Natural killer cell treated with Interleukin-12 subunit alpha and Interleukin-12 subunit beta and Interleukin-15 and Interleukin-18, amount 100 ng/mL, for 72 hours (primary cell): ENCODE measurements around the gene CAB39L. TPM values are rescaled to one million over a fixed set of nuclear protein-coding genes. Genes with fewer than 3 reads are reported as not detected.

Source experiments
- ATAC-seq, 2 donors: fragments of 150-1000 bp; cut with Tn5 transposase in 1 of 2; sonication (Bioruptor Pico), chemical (Tn5 transposase) in 1 of 2; 2 replicates each; pipeline ENCODE4 v1.10.0; 2021
- DNase-seq: peaks from one replicate; pipeline ENCODE4 v3.0.0; 2022; ENCODE audit warnings: low spot score
- H3K27ac Mint-ChIP-seq, 2 donors: 1 replicate in 1 of 2; 2 replicates in 1 of 2; pipeline ENCODE4 v1.8.0; 2022; ENCODE audit warnings: mixed read lengths in 2 of 2, mild to moderate bottlenecking in 1 of 2, moderate library complexity in 1 of 2
- H3K27me3 Mint-ChIP-seq, 2 donors: 1 replicate in 1 of 2; 2 replicates in 1 of 2; pipeline ENCODE4 v1.8.0; 2022; ENCODE audit warnings: mixed read lengths in 2 of 2
- H3K36me3 Mint-ChIP-seq: one replicate; pipeline ENCODE4 v1.8.0; 2022; ENCODE audit warnings: mixed read lengths
- H3K4me1 Mint-ChIP-seq, 2 donors: 1 replicate in 1 of 2; 2 replicates in 1 of 2; pipeline ENCODE4 v1.8.0; 2022; ENCODE audit warnings: low read depth in 2 of 2, mixed read lengths in 2 of 2, mild to moderate bottlenecking in 1 of 2
- H3K4me3 Mint-ChIP-seq: one replicate; pipeline ENCODE4 v1.8.0; 2022; ENCODE audit warnings: mixed read lengths
- H3K9me3 Mint-ChIP-seq: 2 replicates; pipeline ENCODE4 v1.8.0; 2022; ENCODE audit warnings: mixed read lengths
- total RNA-seq, 2 donors: library from RNA; stranded (reverse); gene quantifications; one replicate each; pipeline ENCODE4 v1.2.3, GENCODE V29; 2022

Gene CAB39L
- total RNA-seq, 2 donors from 2014 or later = 6.4 to 8.1 TPM

DNA sequence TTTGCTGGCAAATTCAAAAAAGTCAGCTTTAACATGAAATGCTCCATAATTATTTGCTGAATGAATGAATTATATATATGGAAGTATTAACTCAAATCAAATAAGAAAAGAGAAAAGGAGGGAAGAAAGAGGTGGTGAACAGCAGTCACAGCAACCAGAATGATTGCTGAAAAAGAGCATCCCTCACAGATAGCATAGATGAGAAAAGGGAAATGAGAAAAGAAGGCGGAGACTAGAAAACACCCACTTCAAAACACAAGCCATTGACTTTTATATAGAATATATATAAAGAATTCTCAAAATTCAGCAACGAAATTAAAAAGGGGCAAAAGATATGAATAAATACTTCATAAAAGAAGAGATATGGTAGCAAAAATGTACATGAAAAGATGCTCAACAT is 75.2 kb downstream of the CAB39L start:
- Mint-ChIP-seq H3K9me3 (peaks cover 6% of the 10 kb centered on the region), H3K27me3 (no peaks in the 10 kb centered on the region), H3K4me1 (no peaks in the 10 kb centered on the region), H3K4me3 (no peak overlapping the region), H3K27ac (no peak overlapping the region), H3K36me3 (peaks cover 12% of the 10 kb centered on the region)
- DNase-seq = no peak
- ATAC-seq = no peak

DNA sequence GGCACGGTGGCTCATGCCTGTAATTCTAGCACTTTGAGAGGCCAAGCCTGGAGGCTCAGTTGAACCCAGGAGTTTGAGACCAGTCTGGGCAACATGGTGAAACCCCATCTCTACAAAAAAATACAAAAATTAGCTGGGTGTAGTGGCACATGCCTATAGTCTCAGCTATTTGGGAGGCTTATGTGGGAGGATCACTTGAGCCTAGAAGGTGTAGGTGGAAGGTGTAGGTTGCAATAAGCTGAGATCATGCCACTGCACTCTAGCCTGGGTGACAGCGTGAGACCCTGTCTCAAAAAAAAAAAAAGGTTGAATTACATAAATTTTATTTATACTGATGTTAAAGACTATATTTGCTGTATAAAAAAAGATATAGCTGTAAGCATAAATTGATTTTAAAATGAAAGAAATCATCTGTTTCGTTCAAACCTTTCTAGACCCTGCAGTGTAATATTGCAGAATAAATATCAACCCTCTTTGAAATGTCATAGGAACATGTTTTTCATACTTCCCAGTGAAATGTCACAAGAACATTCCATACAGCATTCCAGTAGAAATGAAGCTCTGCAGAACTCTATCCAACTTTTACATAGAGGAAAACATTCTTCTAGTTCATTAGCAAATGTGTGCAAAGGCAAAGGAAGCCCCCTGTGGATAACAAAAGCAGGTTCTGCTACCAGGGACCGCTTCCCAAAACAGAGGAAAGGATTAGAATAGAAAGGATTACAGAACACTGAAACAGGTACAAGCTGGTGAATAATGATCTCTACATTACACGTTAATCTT is 76.0 kb downstream of the CAB39L start:
- no peak overlapping the region for H3K27ac Mint-ChIP-seq
- no peak for DNase-seq
- peaks cover 7% of the 10 kb centered on the region for H3K9me3 Mint-ChIP-seq

DNA sequence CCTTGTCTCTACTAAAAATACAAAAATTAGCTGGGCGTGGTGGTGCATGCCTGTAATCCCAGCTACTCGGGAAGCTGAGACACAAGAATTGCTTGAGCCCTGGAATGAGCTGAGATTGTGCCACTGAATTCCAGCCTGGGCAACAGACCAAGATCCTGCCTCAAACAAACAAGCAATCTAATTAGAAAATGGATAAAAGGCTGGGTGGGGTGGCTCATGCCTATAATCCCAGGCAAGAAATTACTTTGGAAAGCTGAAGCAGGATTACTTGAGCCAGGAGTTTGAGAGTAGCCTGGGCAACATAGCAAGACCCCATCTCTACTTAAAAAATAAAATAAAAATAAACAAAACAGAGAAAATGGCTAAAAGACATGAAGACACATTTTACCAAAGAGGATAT is 77.0 kb downstream of the CAB39L start:
- H3K36me3 Mint-ChIP-seq = peaks cover 26% of the 10 kb centered on the region
- peaks cover 7% of the 10 kb centered on the region for H3K9me3 Mint-ChIP-seq
- no peaks in the 10 kb centered on the region for H3K4me1 Mint-ChIP-seq
- no peak overlapping the region for H3K27ac Mint-ChIP-seq
- no peaks in the 10 kb centered on the region for H3K27me3 Mint-ChIP-seq
- no peak overlapping the region for H3K4me3 Mint-ChIP-seq
- ATAC-seq = no peak
- DNase-seq = no peak

More for the DNA sequence above, 76.0 kb downstream of the CAB39L start:
- Mint-ChIP-seq H3K4me1 (no peaks in the 10 kb centered on the region), H3K36me3 (peaks cover 20% of the 10 kb centered on the region), H3K4me3 (no peak overlapping the region), H3K27me3 (no peaks in the 10 kb centered on the region)
- no peak for ATAC-seq

DNA sequence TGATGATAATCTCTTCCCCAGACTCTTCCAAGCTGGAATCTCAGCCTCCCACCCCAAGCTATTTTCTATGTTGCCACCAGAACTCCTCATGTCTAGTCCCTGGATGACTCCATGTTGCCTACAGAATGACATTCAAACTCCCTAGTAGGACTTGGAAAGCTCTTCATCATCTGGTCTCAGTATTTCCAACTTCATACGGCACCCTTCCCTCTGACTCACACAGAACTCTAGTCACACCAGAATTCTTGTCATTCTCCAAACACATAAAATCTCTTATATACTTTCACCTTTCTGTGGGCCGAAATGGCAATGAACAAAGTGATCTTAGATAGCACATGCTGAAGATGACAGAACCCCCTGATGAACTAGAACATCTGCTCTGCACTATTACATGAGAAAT is 86.2 kb downstream of the CAB39L start:
- H3K9me3 Mint-ChIP-seq = no peaks in the 10 kb centered on the region
- ATAC-seq (no peak), DNase-seq (no peak)
- no peaks in the 10 kb centered on the region for H3K4me1 Mint-ChIP-seq
- H3K4me3 Mint-ChIP-seq = no peak overlapping the region
- peaks cover 9% of the 10 kb centered on the region for H3K36me3 Mint-ChIP-seq
- no peaks in the 10 kb centered on the region for H3K27me3 Mint-ChIP-seq
- H3K27ac Mint-ChIP-seq = no peak overlapping the region

DNA sequence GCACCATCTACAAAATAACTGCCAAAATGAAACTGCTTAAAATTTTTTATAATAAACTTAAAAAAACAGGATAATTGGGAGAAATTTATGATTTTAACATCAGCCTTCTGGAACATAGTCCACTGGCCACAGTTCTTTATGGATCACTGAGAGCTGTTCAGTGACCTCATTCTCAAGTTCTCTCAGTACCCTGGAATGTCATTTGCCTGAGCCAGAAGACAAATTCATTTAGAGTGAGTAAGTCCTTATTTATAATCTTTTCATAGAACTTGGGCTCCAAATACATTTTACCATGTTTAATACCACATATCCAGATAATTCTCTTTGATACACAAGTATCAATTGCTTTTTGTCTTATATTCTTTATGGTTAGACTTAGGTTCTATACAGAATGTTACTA is 87.6 kb downstream of the CAB39L start:
- DNase-seq = no peak
- no peak for ATAC-seq
- no peak overlapping the region for H3K27ac Mint-ChIP-seq
- no peak overlapping the region for H3K4me3 Mint-ChIP-seq
- H3K4me1 Mint-ChIP-seq = peaks cover 0 to 7% of the 10 kb centered on the region in 2 donors
- H3K9me3 Mint-ChIP-seq = no peaks in the 10 kb centered on the region
- H3K36me3 Mint-ChIP-seq = peaks cover 5% of the 10 kb centered on the region
- H3K27me3 Mint-ChIP-seq = no peaks in the 10 kb centered on the region

DNA sequence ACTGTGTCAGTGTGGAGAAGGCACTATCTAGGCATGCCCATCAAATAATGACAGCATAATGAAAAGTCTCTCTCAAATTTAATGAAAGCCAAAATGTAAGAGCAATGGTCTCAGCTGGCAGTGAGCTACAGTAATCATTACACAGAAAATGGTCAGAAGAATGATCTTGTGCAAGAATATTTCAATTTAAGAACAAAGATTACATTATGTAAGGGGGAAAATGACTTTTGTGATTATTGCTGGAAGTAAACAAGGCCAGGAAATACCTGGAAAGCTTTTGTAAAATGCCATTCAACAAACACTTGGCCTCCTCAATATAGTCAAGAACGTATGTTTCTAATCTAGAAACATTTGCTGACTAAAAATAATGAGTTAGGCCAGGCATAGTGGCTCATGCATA is 89.1 kb downstream of the CAB39L start:
- Mint-ChIP-seq H3K4me3 (no peak overlapping the region), H3K36me3 (peaks cover 5% of the 10 kb centered on the region), H3K4me1 (peaks cover 0 to 9% of the 10 kb centered on the region in 2 donors), H3K9me3 (no peaks in the 10 kb centered on the region), H3K27ac (no peak overlapping the region), H3K27me3 (no peaks in the 10 kb centered on the region)
- no peak for ATAC-seq
- no peak for DNase-seq

DNA sequence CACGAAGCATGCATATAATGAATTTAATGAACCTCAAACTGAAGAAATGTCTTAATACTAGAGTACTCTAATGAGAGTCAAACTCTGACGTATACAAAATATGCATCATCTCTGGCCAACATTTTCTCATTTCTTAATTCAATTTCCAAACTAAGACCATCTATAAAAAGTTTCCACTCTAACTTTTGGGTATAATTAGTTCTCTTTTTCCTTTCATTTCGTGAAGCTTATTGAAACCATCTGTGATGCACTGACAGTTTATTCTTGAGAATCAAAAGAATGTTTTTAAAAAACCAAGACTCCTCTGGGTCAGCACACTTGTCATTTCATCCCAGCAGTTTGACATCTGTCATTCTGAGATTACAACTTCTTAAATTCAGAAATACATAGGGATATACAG is 90.0 kb downstream of the CAB39L start:
- Mint-ChIP-seq H3K36me3 (no peaks in the 10 kb centered on the region), H3K4me1 (peaks cover 0 to 9% of the 10 kb centered on the region in 2 donors), H3K27me3 (no peaks in the 10 kb centered on the region), H3K27ac (no peak overlapping the region), H3K4me3 (no peak overlapping the region), H3K9me3 (no peaks in the 10 kb centered on the region)
- DNase-seq (no peak), ATAC-seq (no peak)

DNA sequence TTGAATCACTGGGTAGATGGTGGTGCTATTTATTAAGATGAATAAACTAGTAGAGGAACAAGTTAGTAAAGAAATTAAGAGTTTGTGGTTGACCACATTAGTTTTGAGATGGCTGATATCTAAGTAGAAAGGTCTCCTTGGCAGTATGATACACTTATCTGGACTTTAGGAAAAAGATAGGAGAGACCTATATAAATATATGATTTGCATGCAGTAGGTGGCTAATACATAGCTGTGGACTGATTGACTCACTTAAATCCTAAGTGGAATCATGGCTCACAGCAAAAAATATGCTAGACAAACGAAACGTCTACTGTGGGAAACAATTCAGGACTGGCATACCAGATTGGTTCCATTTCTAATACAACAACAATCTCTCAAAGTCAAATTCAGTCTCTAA is 92.0 kb downstream of the CAB39L start:
- peaks cover 0 to 9% of the 10 kb centered on the region in 2 donors for H3K4me1 Mint-ChIP-seq
- no peak overlapping the region for H3K4me3 Mint-ChIP-seq
- H3K27me3 Mint-ChIP-seq = no peaks in the 10 kb centered on the region
- no peaks in the 10 kb centered on the region for H3K36me3 Mint-ChIP-seq
- no peaks in the 10 kb centered on the region for H3K9me3 Mint-ChIP-seq
- ATAC-seq = no peak
- no peak for DNase-seq
- no peak overlapping the region for H3K27ac Mint-ChIP-seq

DNA sequence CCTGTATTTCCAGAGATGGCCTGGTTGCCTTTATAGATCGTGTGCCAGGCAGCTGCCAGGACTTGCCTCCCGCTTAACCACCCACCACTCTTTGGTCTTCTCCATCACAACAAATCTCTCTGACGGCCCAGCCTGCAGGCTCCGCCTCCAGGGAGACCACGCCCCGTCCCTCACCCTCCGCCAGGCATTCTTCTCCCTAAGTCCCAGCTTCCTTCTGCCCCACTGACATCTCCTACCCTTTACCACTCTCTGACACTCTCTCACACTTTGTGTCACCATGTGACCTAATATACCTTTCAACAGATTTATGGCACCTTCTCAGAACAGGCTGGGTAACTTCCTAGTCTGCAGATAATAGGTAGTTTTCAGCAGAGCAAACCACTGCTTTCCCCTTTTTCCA is 95.1 kb downstream of the CAB39L start:
- Mint-ChIP-seq H3K36me3 (no peaks in the 10 kb centered on the region), H3K4me1 (peaks cover 0 to 9% of the 10 kb centered on the region in 2 donors), H3K4me3 (no peak overlapping the region), H3K9me3 (no peaks in the 10 kb centered on the region), H3K27ac (no peak overlapping the region), H3K27me3 (no peaks in the 10 kb centered on the region)
- ATAC-seq (no peak), DNase-seq (no peak)

DNA sequence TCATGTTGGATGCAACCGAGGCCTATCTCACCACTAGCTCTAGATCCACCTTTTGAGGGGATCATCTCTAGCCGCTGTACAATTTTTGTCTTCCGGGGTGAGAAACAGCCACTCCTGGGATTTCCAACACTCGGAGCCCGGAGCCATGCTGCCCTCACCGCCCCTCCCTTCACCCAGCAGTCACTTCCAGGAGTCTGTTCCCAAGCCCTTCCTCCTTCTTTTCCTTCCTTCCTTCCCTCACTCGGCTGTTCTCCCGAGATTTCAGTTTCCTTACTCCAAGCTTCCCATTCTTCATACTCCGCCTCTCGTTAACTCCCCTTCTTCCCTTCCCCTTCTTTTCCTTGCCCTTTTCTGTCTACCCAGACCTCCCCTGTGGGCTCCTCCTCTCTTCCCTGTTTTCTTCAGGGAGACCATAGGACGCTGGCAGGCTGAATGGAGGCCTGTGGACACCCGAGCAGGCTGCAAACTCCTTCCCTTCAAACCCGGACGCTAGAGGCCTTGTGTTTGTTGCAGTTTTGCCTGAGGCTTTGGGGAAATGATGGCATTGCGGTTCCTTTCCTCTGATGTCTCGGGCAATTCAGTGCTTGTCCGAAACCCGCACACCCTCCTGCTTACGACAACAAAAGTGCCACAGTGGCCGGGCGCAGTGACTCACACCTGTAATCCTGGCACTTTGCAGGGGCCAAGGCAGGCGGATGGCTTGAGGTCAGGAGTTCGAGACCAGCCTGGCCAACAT is 96.0 kb downstream of the CAB39L start:
- Mint-ChIP-seq H3K4me3 (no peak overlapping the region), H3K36me3 (no peaks in the 10 kb centered on the region), H3K27me3 (no peaks in the 10 kb centered on the region), H3K9me3 (no peaks in the 10 kb centered on the region), H3K27ac (no peak overlapping the region), H3K4me1 (peaks cover 0 to 9% of the 10 kb centered on the region in 2 donors)
- no peak for ATAC-seq
- no peak for DNase-seq

DNA sequence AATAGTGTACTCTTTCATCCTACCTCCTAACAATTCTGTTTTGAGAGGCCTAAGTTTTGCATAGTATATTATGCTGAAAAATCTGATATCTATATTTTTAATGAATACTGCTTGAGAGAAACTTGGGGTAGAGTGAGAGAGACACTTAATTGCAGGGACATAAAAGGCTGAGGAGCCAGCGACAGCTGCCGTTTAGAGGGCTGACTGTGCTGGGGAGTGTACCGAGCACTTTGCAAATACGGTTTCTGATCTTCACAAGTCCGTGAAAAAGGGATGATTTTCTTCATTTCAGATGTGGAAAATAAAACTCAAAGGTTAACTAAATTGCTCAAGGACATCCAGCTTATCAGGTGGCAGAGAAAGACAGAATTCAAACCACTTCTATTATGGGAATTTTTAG is 97.4 kb downstream of the CAB39L start:
- no peaks in the 10 kb centered on the region for H3K9me3 Mint-ChIP-seq
- H3K36me3 Mint-ChIP-seq = no peaks in the 10 kb centered on the region
- H3K4me1 Mint-ChIP-seq = peaks cover 0 to 5% of the 10 kb centered on the region in 2 donors
- DNase-seq = no peak
- no peak for ATAC-seq
- no peak overlapping the region for H3K27ac Mint-ChIP-seq
- no peak overlapping the region for H3K4me3 Mint-ChIP-seq
- no peaks in the 10 kb centered on the region for H3K27me3 Mint-ChIP-seq

DNA sequence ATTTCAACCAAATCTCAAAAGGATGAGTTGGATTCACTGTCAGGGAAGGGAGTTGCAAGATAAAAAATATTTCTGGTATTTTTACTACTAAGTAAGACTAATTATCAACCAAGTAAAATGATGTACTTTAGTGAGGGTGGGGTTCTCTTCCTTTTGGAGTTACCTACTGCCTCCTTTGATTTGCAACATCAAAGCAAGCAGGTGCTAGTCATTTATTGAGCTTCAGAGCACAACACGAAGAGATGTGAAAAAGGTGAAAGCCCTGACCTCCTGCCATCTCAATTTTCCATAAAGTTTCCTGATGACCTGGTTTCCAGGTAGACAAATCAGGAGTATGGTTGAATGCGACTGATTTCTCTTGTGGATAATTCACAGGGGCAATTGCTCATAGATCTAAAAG is 100.1 kb downstream of the CAB39L start:
- ATAC-seq (no peak), DNase-seq (no peak)
- no peaks in the 10 kb centered on the region for H3K36me3 Mint-ChIP-seq
- no peak overlapping the region for H3K27ac Mint-ChIP-seq
- no peak overlapping the region for H3K4me3 Mint-ChIP-seq
- H3K27me3 Mint-ChIP-seq = no peaks in the 10 kb centered on the region
- no peaks in the 10 kb centered on the region for H3K4me1 Mint-ChIP-seq
- no peaks in the 10 kb centered on the region for H3K9me3 Mint-ChIP-seq

DNA sequence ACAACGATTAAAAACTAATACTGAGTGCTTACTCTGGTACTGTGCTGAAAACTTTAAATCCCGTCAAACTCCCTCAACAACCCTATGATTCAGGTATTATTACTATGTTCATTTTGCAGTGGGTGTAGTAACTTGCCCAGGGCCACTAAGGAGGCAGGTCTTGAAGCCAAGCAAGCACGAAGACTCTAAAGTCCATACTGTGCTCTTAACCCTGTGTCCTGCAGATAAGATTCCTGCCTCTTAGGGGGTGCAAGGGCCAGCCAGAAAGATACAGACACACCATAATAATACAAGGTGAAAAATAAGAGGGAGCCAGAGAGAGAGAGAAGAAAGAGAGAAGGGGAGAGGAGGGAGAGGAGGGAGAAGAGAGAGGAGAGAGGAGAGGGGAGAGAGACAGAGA is 100.6 kb downstream of the CAB39L start:
- no peak overlapping the region for H3K4me3 Mint-ChIP-seq
- H3K27me3 Mint-ChIP-seq = no peaks in the 10 kb centered on the region
- no peaks in the 10 kb centered on the region for H3K4me1 Mint-ChIP-seq
- H3K36me3 Mint-ChIP-seq = no peaks in the 10 kb centered on the region
- H3K9me3 Mint-ChIP-seq = no peaks in the 10 kb centered on the region
- H3K27ac Mint-ChIP-seq = no peak overlapping the region
- no peak for ATAC-seq
- DNase-seq = no peak

DNA sequence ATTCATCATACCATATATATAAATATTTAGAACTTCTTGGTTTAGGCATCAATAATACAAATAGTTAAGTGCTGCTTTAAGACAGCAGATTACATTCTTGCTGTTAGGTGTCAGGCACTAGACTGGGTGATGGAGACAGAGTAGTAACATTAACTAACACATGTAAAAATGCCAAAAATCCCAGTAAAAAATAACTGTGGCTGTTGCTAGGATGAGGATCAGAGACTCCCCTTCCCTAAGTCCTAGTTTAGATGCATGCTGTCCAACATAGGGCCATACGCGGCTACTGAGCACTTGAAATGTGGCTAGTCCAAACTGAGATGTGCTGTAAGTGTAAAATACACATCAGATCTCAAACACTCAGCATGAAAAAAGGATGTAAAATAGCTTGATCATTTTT is 101.4 kb downstream of the CAB39L start:
- DNase-seq (no peak), ATAC-seq (no peak)
- Mint-ChIP-seq H3K4me1 (no peaks in the 10 kb centered on the region), H3K4me3 (no peak overlapping the region), H3K9me3 (no peaks in the 10 kb centered on the region), H3K36me3 (no peaks in the 10 kb centered on the region), H3K27ac (no peak overlapping the region), H3K27me3 (no peaks in the 10 kb centered on the region)
